Kidney (tissue), 14 donors: ENCODE results near the gene CAMK2B. TPM values are rescaled to one million over a fixed set of nuclear protein-coding genes. Genes with fewer than 3 reads are reported as not detected.

Experiments
- DNase-seq, 5 donors: peaks; one replicate each; pipeline ENCODE4 v3.0.0-alpha.2; 2013 to 2020
- FAIRE-seq: peaks from 2 replicates; lab custom pipeline; 2012; peaks lifted over from hg19 to GRCh38; lab: Jason Lieb, UNC
- H3K27ac ChIP-seq, 2 donors: one replicate each; pipeline ENCODE4 v1.7.0; 2013; ENCODE audit warnings: low read depth in 2 of 2, low read length in 2 of 2, inconsistent platforms in 1 of 2
- H3K27me3 ChIP-seq: one replicate; pipeline ENCODE4 v1.7.1; 2013; ENCODE audit warnings: low read length, inconsistent platforms; ENCODE audit not compliant: control insufficient read depth, insufficient read depth
- H3K36me3 ChIP-seq, 3 donors: one replicate each; pipeline versions ENCODE4 v1.7.0 to v1.7.1; 2013; ENCODE audit warnings: low read length in 3 of 3, control low read depth in 1 of 3, inconsistent platforms in 1 of 3; ENCODE audit not compliant: insufficient read depth in 3 of 3, control insufficient read depth in 2 of 3
- H3K4me1 ChIP-seq, 3 donors: one replicate each; pipeline versions ENCODE4 v1.7.0 to v1.7.1; 2013; ENCODE audit warnings: low read length in 3 of 3, inconsistent platforms in 1 of 3, low read depth in 1 of 3; ENCODE audit not compliant: control insufficient read depth in 2 of 3, insufficient read depth in 2 of 3
- H3K4me3 ChIP-seq, 3 donors: one replicate each; pipeline versions ENCODE4 v1.7.0 to v1.8.1; 2013; ENCODE audit warnings: low read length in 3 of 3, control low read depth in 1 of 3, inconsistent platforms in 1 of 3
- H3K9ac ChIP-seq, 3 donors: one replicate each; pipeline versions ENCODE4 v1.7.0 to v1.7.1; 2013; ENCODE audit warnings: low read length in 3 of 3, control low read depth in 1 of 3, inconsistent platforms in 1 of 3
- H3K9me3 ChIP-seq, 3 donors: one replicate each; pipeline versions ENCODE4 v1.7.0 to v1.7.1; 2013; ENCODE audit warnings: low read length in 3 of 3, control low read depth in 1 of 3, inconsistent platforms in 1 of 3; ENCODE audit not compliant: control insufficient read depth in 2 of 3, insufficient read depth in 1 of 3
- intact Hi-C: fragments of 100-400 bp; cut with DNase I; formaldehyde crosslinking; loops from one replicate; pipeline ENCODE4 v1.11.1; 2022
- polyA plus RNA-seq: library from polyadenylated mRNA; stranded (reverse); fragments of 350-450 nt; fragmentation: Illumina TruSeq; extraction: RNeasy Lipid Tissue Mini Kit (QIAGEN cat#74804); gene quantifications from one replicate; pipeline ENCODE4 v1.2.3, GENCODE V29; 2014; ENCODE audit warnings: low read depth, low replicate concordance; ENCODE audit not compliant: insufficient read depth
- total RNA-seq: library from RNA; stranded (reverse); fragmentation: NEBNext Ultra II Directional; extraction: Animal tissue kit (Norgen Biotek cat#: 25700); gene quantifications from one replicate; pipeline ENCODE4 v1.2.1, GENCODE V29; 2021
- TF ChIP-seq, protein P1 (sequence below): IDR thresholded peaks from 3 replicates; pipeline ENCODE4 v1.5.1; 2012; ENCODE audit warnings: mild to moderate bottlenecking, moderate library complexity, borderline replicate concordance; ENCODE audit not compliant: insufficient read depth; ENCODE audit errors: extremely low read depth
- donor health status: control.
- donor health status: control.
- donor health status: control.
- donor health status: control.
- donor health status: control.
- donor health status: DM: yes; HTN: yes; CAD: no.
- donor health status: Normal renal cell carcinoma (clear cell type).

The CAMK2B gene
- total and polyA plus RNA-seq, 2 donors from 2014 or later, result 1.1 to 3.2 TPM

DNA sequence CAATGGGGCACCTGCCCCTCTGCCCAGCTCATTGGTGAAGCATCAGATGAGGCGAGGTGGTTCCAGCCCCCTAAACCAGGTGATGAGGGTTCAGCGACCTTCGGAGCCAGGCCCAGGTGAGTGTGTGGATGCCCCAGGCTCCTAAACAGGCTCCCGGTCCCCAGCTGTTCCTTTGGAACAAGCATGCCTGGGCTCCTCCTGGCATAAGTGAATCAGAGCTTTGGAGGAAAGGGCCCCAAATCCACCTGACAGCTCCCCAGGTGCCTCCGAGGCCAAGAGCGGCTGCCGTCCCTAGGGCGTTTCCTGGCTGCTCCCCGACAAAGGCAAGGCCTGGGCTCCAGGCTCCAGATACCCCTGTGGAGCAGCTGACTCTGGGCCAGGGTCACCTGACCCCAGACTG is 63.4 kb downstream of the CAMK2B start:
- H3K36me3 ChIP-seq, result no peaks in the 10 kb centered on the region
- TF ChIP-seq, protein P1, sequence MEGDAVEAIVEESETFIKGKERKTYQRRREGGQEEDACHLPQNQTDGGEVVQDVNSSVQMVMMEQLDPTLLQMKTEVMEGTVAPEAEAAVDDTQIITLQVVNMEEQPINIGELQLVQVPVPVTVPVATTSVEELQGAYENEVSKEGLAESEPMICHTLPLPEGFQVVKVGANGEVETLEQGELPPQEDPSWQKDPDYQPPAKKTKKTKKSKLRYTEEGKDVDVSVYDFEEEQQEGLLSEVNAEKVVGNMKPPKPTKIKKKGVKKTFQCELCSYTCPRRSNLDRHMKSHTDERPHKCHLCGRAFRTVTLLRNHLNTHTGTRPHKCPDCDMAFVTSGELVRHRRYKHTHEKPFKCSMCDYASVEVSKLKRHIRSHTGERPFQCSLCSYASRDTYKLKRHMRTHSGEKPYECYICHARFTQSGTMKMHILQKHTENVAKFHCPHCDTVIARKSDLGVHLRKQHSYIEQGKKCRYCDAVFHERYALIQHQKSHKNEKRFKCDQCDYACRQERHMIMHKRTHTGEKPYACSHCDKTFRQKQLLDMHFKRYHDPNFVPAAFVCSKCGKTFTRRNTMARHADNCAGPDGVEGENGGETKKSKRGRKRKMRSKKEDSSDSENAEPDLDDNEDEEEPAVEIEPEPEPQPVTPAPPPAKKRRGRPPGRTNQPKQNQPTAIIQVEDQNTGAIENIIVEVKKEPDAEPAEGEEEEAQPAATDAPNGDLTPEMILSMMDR, result no peak
- intact Hi-C loops, result no loop called here
- H3K4me3 ChIP-seq, result no peak overlapping the region
- no peak overlapping the region for H3K9ac ChIP-seq
- FAIRE-seq (no peak), DNase-seq (no peak)
- no peak overlapping the region for H3K27ac ChIP-seq
- H3K9me3 ChIP-seq, result no peaks in the 10 kb centered on the region
- H3K27me3 ChIP-seq, result no peaks in the 10 kb centered on the region
- peaks cover 0 to 23% (median 6%) of the 10 kb centered on the region in 3 donors for H3K4me1 ChIP-seq

GRCh38 chr7:44261240-44261639 is 64.2 kb downstream of the CAMK2B start:
- DNase-seq (no peak), FAIRE-seq (no peak)
- H3K9me3 ChIP-seq, result no peaks in the 10 kb centered on the region
- TF ChIP-seq, protein P1, result no peak
- no peak overlapping the region for H3K9ac ChIP-seq
- no peak overlapping the region for H3K27ac ChIP-seq
- H3K36me3 ChIP-seq, result no peaks in the 10 kb centered on the region
- no peak overlapping the region for H3K4me3 ChIP-seq
- intact Hi-C loops, result no loop called here
- H3K4me1 ChIP-seq, result peaks cover 0 to 23% (median 6%) of the 10 kb centered on the region in 3 donors
- no peaks in the 10 kb centered on the region for H3K27me3 ChIP-seq

DNA sequence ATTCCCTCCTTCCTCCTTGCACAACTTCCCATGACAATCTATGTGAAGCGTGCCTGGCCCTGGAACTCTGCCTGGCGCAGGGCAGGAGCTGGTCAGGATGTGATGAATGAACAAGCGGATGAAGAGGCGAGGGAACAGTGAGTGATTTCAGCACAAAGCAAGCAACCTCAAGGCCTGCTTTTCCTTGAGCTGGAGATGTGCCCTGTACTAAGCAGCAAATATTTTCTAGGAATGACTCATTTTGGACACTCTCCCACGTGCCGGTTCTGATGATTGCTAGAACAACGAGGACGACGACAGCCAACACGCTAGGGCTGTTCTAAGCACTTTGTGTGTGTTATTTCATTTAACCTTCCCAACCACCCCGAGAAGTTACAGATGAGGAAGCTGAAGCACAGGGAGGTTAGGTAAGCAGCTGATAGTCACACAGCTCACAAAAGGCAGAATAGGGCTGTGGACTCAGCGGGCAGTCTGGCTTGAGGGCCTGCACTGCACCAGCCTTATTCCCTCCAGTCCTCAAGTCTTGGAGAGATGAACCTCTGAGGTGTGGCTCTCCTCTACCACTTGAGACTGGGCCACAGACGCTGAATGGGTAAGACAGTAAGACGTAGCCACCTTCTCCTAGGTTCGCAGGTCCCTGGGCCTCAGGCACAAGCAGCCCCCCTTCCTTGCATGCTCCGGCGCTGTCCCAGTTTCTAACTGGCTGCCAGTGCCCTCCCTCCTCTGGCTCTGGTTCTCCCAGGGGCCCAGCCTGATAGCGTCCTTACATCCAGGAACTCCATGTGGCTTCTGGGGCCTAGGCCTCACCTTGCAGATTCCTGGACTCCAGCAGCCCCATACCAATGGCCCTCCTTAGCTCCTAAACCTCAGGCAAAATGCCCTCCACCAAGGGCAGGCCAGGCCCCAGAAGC is 65.6 kb downstream of the CAMK2B start:
- H3K9ac ChIP-seq, result no peak overlapping the region
- peak overlapping the region; percentile 85 to 89 for H3K27ac ChIP-seq

More for the DNA sequence above, 65.6 kb downstream of the CAMK2B start:
- Histone ChIP-seq H3K36me3 (no peaks in the 10 kb centered on the region), H3K9me3 (no peaks in the 10 kb centered on the region), H3K4me3 (no peak overlapping the region), H3K27me3 (no peaks in the 10 kb centered on the region), H3K4me1 (peaks cover 0 to 23% (median 6%) of the 10 kb centered on the region in 3 donors)
- TF ChIP-seq, protein P1, result no peak
- intact Hi-C loops, result no loop called here
- FAIRE-seq (no peak), DNase-seq (peak in 1 of 5 donors; percentile 91)
